HG03521 (cell line): Measurements from ENCODE around the gene ARHGAP24.
"Not testable (repeated sequence)": the region's sequence is repeated elsewhere in the genome, so short reads cannot be mapped to it uniquely, and the experiment has no call there.

Experiments
- ATAC-seq: cut with Tn5 transposase; IDR thresholded peaks from one replicate; pipeline ENCODE4 v1.9.1; 2021; ENCODE audit warnings: mild to moderate bottlenecking, moderate library complexity; ENCODE audit not compliant: unreplicated experiment

The ARHGAP24 gene

GRCh38 chr4:85889314-85889713, 414.4 kb downstream of the ARHGAP24 start:
- no peak for ATAC-seq

GRCh38 chr4:85895755-85896154, 420.8 kb downstream of the ARHGAP24 start:
- ATAC-seq: no peak

DNA sequence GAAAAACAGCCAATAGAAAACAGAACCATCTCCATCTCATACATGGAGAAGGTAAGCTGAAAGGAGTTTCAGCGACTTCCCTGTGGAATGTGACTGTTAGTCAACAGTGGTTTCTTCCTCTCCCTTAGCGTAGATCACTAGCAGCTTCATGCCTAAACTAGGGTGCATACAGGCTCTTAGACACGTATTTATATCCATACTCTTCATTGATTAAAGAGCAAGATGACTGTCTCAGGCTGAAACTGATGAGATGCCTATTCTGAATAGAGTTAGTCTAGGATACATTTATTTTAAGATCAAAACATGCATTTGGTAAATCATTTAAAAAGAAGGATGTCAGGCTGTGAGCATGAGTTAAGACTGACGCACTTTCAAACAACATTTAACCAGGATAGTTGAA, 423.3 kb downstream of the ARHGAP24 start:
- ATAC-seq: no peak

DNA sequence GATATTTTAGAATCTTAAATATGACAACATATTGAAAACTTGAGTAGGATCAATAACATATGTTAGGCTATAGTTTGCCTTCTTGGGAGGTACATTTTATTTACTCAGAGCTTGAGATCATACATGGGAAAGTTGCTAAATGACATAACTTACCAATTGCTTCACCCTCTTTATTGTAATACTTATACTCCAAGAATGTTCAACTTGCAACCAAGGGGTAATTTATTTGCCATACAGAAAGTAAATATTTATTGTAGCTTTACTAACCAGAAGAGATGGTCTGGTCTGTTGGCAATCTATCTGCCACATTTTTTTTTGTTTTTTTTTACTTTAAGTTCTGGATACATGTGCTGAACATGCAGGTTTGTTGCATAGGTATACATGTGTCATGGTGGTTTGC, 426.6 kb downstream of the ARHGAP24 start:
- no peak for ATAC-seq

DNA sequence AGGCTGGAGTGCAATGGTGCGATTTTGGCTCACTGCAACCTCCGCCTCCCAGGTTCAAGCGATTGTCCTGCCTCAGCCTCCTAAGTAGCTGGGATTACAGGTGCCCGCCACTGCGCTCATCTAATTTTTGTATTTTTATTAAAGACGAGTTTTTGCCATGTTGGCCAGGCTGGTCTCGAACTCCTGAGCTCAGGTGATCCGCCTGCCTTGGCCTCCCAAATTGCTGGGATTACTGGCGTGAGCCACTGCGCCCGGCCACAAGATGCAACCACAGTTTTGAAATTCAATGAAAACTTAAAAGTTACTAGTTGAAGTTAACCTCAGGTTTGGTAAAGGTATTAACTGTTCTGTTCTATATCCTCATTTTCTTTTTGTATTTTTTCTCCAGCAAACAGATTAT, 427.7 kb downstream of the ARHGAP24 start:
- not testable (repeated sequence) for ATAC-seq

GRCh38 chr4:85905761-85906160, 430.8 kb downstream of the ARHGAP24 start:
- no peak for ATAC-seq

- ATAC-seq: no peak
Measured at GRCh38 chr4:85907001-85907400, 432.1 kb downstream of the ARHGAP24 start.

- no peak for ATAC-seq
Measured at GRCh38 chr4:85909851-85910250, 434.9 kb downstream of the ARHGAP24 start.

GRCh38 chr4:85910985-85911384, 436.0 kb downstream of the ARHGAP24 start:
- no peak for ATAC-seq

DNA sequence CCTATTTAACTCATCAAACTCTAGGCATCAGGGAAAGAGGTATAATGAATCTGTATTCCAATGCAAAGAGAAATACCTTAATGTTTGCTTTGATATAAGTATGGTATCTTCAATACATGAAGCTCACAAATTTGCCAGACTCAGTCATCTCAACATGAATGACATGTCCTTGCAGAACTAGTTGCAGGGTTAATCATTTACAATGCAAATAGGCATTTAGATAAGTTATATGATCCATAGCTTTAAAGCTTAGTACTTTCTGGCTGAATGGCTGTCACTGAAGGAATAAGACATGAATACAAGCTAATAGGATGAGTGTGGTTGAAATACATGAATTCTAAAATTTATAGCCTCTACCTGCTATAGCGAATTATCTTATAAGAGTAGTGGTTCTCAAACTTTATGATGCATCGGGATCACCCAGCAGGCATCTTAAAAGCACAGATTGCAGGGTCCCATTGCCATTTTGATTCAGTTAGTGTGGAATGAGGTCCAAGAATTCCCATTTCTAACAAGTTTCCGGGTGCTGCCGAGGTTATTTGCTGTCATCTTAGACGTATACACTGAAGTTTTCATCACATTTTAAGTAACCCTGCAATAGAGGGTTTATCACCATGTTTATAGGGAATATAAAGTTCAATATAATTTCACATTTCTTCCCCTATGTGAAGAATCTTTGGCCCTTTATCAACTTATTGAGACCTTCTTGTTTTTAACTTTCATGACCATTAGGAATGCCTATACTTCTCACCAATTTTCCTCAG, 439.2 kb downstream of the ARHGAP24 start:
- ATAC-seq: no peak

GRCh38 chr4:85915570-85915969, 440.6 kb downstream of the ARHGAP24 start:
- not testable (repeated sequence) for ATAC-seq

DNA sequence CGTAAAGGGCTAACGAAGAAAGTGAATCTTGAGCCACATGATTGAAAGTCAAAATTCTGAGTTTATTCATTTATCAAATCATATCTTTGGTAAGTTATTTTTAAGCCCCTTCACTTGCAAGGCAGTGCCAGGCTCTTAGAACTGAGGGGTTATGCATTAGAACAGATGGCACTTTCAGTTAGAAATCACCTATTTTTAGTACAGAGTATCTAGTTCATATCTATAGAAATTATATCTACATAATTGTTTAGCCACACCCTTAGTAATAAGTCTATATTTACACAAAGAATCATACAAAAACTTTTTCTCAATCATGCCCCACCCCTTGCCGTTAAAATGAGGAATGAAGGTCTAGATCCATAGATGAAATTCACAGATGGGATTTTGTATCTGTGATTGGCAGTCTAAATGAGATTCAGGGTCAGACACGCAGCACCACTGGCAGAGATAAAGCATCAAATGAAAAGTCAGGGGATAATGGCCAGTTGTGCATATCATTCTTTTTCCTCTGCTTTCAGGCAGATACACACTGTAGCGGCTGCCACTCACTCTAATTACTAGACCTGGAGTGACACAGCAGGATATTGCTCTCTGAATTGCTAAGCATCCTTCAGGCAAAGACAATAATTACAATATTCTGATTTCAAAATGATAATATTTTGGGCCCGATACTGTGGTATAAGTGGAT, 444.4 kb downstream of the ARHGAP24 start:
- ATAC-seq: no peak

DNA sequence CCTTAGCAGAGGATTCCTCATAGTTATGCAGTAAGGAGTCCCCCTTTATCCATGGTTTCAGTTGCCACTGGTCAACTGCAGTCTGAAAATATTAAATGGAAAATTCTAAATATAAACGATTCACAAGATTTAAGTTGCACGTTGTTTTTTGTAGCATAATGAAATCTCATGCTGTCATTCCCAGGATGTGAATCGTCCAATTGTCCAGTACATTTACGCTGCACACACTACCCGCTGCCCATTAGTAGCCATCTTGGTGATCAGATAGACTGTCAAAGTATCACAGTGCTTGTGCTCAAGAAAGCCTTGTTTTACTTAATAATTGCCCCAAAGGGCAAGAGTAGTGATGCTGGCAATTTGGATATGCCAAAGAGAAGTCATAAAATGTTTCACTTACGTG, 450.1 kb downstream of the ARHGAP24 start:
- ATAC-seq: no peak

DNA sequence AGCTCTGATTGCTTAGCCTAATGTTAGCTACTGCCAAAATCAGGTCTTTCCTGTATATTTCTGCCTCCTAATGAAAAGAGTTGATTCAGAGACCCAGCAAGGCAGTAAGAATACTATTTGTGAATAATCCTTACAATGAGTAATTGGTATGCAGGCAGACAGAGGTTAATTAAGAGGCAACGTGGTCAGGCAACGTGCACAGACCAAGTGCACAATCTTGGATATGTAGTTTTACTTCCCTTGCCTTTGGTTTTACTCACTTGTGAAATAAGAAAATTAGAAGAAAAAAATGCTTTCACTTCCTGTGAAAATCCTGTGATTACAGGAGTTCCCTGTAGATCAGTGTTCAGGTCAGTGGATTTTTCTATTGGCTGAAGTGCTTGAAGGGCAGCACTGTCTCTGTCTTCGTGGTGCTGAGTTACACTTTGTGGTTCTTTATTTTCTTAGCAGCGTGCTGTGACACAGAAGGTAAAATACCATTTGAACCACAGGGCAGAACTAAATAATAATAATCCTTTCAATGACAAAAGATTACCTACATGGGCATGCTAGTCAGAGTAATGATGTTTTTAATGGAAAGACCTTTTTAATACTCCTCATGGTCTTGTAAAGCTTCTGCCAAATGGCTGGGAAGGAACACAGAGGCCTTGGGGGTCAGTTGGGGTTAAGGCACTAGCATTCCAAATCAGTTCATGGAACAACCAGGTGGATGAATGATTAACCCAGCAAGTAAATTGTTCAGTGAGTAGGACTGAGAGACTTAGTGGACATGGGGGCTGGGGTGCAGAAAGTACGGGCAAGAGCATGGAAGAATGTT, 454.0 kb downstream of the ARHGAP24 start:
- ATAC-seq: peak; percentile 56

DNA sequence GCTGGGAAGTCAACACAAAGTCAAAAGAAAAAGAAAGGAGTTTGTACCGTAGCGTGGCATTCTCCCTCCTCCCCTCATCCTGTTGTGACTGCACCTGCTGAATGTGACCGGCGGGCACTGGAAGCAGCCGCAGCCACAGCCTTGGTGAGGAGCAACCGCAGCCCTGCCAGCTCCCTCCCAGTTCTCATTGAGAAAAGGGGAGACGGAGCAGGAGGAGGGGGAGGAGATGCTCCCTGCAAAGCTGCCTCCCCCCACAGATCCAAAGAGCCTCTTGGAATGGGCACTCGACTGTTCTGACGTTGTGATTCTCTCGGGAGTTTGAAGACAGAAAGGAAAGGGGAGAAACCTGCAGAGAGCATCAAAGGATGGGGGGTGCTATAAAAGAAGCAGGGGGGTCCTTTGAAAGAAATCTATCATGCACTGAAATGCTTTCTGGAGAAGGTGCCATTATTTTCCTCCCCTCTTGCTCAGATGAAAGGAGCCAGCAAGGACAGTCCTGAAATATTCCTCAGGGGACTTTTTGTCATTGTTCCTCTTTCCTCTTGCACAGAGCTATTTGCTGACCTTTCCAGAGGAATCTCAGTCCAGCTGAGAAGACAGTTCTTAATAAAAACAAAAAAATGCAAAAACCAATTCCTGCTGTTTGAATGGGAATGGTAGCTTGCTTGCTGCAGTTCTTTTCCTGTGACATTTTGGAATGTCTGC, 455.2 kb downstream of the ARHGAP24 start:
- no peak for ATAC-seq

DNA sequence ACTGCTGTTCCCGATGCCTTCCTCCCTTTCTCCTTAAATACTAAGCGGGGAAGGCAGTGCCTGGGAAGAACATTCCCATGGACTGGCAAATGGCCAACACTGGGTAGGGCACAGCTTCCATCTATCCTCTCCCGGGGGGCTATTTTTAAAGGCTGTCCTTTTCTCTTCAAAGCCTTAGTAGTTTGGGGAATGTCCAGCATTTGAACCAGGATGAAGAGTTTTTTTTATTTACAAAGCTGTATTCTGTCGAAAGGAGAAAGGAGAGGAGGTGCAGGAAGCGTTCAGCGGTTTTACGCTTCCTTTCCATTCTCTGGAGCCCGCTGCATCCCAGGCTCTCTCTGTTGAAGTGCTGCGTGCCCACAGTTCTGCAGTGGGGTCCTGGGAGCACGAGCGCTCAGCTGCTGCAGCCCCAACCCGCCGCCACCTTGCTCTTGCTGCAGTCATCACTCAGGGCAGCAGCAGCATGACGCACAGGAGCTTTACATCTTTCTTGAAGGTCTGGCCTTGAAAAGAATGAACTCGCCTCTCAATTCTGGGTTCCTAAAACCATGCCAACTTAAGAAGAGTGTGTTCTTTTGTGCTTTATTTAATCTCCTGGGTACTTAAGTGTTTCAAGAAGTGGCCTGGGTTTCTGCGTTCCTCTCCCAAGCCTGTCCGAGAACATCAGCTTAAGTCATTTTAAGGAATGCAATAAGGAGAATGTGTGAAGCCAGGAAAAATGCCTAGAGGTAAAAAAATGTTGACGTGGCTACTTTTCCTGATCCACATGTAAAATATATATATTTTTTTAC, 457.7 kb downstream of the ARHGAP24 start:
- no peak for ATAC-seq

- no peak for ATAC-seq
Measured at GRCh38 chr4:85933291-85933640, 458.3 kb downstream of the ARHGAP24 start.

DNA sequence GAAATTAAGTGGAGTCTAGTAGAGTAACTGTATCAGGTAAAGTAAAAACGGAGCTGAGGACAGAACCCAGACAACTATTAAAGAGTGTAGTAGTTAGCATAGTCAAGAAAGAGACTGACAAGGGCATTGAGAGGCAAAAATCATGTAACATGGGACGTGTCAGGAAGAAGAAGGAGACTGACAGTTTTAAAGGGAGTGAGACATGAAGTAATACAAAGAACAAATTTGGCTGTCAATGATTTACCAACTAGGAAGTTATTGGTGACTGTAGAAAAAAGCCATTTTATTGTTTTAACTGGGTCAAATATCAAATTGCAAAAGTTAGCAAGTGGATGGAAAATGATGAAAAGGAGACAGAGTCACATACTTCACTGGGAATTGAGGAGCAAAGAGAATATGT, 462.6 kb downstream of the ARHGAP24 start:
- ATAC-seq: no peak

- no peak for ATAC-seq
Measured at GRCh38 chr4:85938062-85938461, 463.1 kb downstream of the ARHGAP24 start.

GRCh38 chr4:85938902-85939301, 464.0 kb downstream of the ARHGAP24 start:
- ATAC-seq: no peak
